Right lung (tissue), 5 donors: Measurements from ENCODE around the gene WDR93. TPM values are rescaled to one million over a fixed set of nuclear protein-coding genes. Genes with fewer than 3 reads are reported as not detected.
"Not testable (repeated sequence)": the region's sequence is repeated elsewhere in the genome, so short reads cannot be mapped to it uniquely, and the experiment has no call there.

Experiments
- DNase-seq, 2 donors: peaks; one replicate each; pipeline ENCODE4 v3.0.0-alpha.2; 2013
- polyA plus RNA-seq, 5 donors: library from polyadenylated mRNA; unstranded; fragments of 120-200 nt; gene quantifications; one replicate each; pipeline versions ENCODE4 v1.2.1 to v1.2.3, GENCODE V29; 2013; ENCODE audit warnings: inconsistent platforms in 1 of 5, low replicate concordance in 1 of 5; ENCODE audit not compliant: insufficient read length in 5 of 5, insufficient read depth in 1 of 5

Gene WDR93
- polyA plus RNA-seq, 5 donors = 1.2 to 2.1 (median 1.9) TPM

DNA sequence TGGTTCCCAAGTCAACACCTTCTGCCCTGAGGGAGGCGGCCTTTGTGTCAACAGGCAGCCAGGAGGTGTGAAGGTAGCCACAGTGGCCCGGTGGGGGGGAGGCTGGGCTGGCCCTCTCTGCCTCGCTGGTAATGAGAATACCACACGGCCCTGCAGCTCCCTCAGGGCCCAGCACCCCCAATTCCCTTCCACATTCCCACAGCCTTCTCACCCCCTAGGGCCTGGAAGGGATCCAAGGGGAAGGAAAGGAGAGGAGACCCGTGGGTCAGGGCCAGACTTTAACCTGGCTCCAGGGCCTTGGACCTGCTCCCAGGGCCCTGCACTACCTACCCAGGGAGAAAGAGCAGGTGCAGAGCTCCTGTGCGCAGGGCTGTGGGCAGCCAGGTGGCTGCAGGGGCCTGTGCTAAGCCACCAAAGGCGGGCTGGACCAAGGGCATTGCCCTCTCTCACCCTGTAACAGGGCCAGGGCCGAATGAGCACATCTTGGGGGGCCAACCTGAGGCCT, 76.9 kb downstream of the WDR93 start:
- no peak for DNase-seq

DNA sequence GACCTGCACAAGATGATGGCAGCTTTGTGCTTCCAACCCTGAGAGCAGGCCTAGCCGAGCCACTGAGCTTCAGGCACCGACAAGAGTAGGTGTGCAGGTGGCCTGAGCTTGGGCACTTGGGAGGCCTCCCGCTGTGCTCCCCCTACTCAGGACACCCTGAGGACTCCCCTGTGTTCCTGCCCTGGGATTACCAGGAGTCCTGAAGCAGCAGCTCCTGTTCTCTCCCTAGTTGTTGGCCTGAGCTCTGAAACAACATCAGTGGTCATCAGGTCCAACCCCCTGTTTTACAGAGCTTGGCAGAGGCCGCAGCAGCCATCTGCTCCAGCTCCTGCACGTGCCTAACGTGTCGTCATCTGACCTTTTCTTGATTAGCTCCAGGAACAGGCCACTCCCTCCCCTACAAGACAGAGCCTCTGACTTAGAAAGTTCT, 77.5 kb downstream of the WDR93 start:
- DNase-seq = no peak

GRCh38 chr15:89769366-89769765, 78.8 kb downstream of the WDR93 start:
- no peak for DNase-seq

DNA sequence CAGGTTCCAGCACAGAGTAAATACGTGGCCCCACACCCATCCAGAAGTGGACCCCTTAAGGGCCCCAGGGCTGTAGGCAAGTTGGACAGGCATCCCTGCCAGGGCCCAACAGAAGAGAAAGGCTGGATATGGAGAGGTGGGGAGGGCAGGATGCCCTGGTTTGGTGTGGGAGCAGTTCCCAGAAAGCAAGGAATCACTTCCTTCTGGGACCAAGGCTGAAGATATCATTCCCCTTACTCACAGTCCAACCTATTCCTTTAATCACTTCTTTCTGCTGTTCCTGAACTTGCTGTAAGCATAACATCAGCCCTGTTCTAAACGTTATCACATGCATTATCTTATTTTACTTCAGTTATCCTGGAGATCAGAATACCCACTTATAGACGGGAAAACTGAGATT, 79.4 kb downstream of the WDR93 start:
- no peak for DNase-seq

DNA sequence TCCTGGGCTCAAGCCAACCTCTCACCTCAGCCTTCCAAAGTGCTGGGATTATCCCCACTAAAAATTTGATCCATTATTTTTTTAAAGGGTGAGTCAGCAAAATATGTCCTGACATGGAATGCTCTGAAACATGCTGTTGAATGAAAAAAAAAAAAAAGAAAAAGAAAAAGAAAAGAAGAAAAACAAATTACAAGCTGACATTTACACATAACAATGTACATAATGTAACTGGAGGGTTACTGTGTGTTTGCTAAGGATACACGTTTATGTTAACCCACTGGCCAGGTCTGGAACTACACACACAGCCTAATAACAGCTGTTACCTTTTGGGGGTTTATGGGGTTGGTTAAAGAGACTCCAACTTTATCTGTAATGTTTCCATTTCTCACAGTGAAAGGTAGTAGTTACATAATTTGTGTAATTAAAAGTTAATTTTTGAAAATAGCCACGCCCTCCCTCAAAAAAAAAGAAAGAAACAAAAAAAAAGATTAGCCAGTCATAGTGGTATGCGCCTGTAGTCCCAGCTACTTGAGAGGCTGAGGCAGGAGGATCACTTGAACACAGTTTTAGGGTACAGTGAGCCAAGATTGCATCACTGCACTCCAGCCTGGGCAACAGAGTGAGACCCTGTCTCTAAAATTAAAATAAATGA, 82.4 kb downstream of the WDR93 start:
- no peak for DNase-seq

DNA sequence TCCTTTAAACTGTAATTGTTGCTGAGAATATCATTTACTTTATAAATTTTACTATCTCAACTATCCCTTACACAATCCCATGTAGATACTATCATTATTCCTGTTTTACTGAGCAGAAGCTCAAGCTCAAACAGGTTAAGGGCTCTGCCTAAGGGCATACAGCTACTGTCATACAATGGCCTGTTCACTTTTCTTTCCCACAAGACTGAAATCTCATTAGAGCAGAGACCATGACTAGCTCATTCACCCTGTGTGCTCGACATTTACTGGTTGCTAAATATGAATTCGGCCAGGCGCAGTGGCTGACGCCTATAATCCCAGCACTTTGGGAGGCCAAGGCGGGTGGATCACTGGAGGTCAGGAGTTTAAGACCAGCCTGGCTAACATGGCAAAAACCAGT, 83.9 kb downstream of the WDR93 start:
- no peak for DNase-seq

DNA sequence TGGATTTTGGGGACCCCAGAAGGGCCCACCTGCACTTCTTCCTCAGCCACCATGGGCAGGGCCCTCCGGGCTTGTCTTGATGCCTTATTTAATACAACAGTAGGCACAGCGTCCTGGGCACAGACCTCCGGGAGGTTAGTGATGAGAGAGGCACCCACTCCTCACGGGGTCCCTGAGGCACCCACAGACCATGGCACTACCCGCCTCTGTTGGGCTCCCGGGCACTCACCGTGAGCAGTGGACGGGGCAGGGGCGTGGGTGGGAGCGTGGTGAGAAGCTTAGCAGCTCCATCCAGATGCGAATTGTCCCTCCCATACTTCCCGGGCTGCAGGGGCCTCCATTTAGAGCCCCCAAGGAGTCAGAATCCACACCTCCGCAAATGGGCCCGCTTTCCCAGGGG, 85.2 kb downstream of the WDR93 start:
- DNase-seq = no peak

DNA sequence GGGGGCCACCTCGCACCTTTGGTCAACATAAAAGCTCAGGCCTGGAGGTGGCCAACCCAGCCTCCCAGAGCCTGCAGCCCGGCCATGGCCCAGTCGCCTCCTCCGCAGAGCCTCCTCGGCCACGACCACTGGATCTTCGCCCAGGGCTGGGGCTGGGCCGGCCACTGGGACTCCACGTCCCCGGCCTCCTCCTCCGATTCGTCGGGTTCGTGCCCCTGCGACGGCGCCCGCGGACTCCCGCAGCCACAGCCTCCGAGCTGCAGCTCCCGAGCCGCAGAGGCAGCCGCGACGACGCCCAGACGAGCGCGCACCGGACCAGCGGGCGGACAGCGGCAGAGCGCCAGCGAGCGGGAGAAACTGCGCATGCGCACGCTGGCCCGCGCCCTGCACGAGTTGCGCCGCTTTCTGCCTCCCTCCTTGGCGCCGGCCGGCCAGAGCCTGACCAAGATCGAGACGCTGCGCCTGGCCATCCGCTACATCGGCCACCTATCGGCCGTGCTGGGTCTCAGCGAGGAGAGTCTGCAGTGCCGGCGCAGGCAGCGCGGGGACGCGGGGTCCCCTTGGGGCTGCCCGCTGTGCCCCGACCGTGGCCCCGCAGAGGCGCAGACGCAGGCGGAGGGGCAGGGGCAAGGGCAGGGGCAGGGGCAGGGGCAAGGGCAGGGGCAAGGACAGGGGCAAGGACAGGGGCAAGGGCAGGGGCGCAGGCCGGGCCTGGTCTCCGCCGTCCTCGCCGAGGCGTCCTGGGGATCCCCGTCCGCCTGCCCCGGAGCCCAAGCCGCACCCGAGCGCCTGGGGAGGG, 85.9 kb downstream of the WDR93 start, which contains the start of gene MESP2:
Gene MESP2, plus strand, starts transcription at position 59 of the 799 bp plus-strand sequence. Its CDS starts 26 bp downstream, at position 85.
- DNase-seq = peak; percentile 78 to 80

DNA sequence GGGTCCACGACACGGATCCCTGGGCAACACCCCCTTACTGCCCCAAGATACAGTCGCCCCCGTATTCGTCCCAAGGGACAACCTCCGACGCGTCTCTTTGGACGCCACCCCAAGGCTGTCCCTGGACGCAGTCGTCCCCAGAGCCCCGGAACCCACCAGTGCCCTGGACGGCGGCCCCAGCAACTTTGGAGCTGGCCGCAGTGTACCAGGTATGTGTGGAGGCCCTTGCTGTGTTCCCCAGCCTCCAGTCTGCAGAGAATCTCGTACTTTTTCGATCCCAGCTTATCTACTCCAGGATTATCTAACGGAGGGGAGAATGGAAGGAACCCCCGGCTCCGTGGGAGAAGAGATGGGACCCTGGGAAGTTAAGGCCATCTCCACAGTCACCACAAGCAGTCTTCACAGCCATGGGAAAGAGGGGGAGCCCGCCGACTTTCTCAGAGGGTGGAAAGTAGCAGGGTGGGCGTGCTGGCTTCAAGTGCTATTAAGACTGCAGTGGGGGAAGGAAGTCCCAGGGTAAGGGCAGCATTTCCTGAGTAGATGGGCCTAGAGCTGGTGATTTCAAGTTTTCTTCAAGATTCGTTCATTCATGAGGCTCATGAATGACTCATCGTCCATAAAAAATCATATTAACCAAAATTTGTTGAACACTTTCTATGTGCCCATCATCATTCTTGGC, 86.6 kb downstream of the WDR93 start:
- no peak for DNase-seq

GRCh38 chr15:89777782-89778380, 87.3 kb downstream of the WDR93 start:
- DNase-seq = no peak

DNA sequence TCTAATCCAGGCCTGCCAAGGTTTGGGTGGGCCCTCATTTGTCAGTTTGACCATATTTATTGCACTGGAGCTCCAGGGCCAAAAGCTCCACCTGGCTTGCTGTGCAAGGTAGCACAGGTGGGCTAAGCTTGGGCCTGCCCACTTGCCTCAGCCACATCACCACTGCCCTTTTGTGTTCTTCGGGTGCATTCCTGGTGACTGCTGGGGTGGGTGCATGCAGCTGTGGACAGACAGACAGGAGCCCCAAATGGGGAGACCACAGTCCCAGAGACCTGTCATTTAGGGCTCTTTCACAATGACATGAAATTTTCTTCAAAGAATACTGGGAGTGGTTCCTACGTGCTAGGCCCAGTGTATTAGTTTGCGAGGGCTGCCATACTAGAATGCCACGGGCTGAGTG, 88.2 kb downstream of the WDR93 start:
- no peak for DNase-seq

DNA sequence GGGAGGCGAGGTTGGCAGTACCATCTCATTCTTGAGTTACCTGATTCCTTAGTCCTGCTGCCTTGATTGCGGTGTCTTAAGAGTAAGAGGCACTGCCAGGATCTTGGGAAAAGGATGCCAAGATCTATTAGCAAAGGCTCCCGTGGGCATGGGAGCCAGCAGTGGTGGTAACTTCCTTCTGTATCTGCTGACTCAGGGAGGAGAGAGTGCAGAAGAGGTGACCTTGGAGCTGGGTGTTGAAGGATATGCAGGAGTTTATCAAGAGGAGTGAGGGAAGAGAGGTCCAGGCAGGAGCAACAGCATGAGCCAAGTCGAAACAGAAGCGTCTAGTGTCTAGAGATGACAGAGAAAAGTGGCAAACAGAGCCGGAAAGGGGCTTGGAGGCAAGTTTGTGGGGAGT, 90.0 kb downstream of the WDR93 start:
- no peak for DNase-seq

DNA sequence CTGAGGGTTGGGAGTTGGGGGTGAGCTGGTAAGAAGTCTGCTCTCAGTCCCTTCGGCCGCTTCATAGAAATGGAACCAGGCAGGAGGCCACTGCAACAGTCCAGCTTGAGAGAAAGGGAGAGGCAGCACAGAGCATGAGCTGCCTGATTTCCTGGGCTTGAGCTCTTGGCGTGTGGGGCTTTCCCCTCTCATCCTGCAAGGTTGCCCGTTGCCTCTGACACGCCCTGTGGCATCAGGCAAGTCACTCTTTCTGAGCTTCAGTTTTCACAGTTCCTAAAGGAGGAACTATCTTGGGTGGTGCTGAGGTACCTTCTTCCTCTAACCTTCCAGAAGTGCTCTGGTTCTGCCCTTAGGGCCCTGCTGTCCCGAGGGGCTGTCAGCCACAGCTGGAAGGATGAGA, 90.4 kb downstream of the WDR93 start:
- DNase-seq = no peak

- DNase-seq = no peak
Measured at GRCh38 chr15:89781891-89782618, 91.4 kb downstream of the WDR93 start.

GRCh38 chr15:89782619-89782950, 92.0 kb downstream of the WDR93 start:
- DNase-seq = not testable (repeated sequence)

DNA sequence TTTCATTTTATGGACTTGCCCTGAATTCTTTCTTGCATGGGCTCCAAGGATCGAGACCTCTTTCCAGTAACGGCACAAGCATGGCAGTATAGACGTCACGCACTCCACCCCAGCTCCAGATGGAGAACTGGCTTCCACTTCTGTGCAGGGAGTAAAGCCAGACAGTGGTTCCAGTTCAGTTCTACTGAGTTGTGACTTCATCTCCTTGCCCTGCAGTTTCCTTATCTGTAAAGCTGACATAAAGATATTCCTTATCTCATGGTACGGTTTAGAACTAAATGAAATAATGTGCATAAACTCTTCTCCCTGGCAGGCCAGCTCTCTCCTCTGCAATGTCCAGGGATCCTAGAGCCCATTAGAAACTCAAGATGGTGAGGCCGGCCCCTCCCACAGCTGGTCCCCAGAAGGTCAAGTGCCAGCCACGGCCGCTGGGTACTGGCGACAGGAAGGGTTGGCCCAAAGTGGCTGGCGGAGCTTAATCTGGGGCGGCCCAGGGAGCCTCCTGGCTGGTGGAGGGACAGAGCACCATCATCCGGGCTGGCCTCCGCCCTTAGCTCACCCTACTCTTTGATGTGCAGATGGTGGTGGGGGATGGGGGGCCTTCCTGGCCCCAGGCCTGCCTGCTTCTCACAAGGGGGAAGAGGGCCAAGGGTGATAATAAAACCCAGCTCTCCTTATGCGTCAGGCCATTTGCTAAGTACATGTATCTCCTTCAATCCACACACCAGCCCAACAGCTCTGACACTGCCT, 92.7 kb downstream of the WDR93 start:
- DNase-seq = no peak

DNA sequence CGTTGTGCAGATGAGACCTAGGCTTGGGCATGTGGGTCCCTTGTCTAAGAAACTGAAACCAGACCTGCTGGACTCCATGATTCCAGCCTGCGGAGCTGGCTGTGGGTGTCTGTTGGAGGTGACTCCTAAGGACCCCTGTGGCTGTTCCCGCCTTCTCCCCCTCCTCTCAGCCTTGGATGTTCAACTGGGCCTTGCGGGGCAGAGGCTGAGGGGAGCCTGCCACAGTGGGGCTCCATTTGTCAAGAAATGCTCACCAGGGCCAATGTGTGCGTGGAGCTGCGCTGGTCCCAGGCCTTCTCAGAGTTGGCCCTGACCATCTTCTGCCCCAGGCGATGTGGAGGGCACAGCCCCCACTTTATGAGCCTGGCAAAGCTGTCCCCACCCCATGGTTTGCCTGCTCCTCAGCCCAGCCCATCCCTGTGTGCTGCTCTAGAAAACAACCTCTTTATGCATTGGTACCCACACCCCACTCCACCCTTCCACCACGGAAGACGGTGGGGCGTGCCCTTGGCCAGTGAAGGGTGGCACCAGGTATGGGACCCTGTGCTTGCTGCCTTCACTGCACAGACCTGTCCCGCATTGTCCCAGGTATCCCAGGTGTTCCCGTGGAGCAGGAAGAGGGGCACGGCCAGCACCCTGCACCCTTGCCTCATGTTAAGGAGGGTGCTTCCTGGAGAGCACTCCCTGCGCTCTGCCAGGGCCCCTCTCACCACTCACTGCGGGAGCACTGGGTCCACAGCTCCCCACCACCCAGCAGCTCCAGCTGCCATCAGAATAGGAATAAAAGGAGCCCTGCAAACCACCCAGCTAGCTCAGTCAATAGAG, 93.5 kb downstream of the WDR93 start:
- no peak for DNase-seq

GRCh38 chr15:89784686-89784960, 94.0 kb downstream of the WDR93 start:
- DNase-seq = no peak

DNA sequence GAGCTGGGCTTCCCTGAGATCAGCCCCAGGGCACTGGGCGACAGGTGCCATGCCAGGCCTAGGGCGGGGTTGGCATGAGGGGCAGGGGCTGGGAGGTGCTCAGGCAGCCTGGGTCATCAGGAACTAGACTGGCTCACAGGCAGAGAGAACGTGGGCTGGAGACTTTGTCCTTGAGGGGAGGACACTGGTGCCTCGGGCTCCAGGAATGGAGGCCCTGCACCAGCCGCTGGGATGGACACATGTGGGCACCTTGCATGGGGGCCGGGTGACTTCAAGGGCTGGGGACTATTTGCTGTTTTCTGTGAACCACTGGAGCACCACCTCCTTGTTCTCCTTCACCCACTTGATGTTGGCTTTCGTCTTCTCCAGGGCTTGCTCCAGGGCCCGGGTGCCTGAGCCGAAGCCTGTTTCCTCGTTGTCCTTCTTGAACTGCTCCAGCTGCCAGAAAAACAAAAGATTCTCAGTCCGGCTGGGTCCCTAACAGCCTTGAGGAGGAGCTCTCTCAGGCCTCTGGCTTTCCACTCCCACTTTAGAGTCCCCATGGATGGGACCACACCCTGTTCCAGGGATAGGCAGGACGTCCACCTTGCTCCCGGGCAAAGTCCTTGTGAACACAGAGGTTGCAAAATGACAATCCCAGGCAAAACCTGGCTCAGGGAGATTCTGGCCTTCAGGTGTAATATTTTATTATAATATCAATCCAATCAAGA, 94.6 kb downstream of the WDR93 start:
- no peak for DNase-seq

- DNase-seq = no peak
Measured at GRCh38 chr15:89785774-89786140, 95.1 kb downstream of the WDR93 start.
